HepG2 (cell line): ENCODE measurements around the gene ALKBH2. TPM values are rescaled to one million over a fixed set of nuclear protein-coding genes. Genes with fewer than 3 reads are reported as not detected.

ENCODE experiments used
- ASH2L ChIP-seq: fragments of 300-600, 200-600 bp; sonication (generic); IDR thresholded peaks from 2 replicates; pipeline ENCODE4 v1.7.0; 2017; ENCODE audit warnings: low read depth, mild to moderate bottlenecking, moderate library complexity, mixed read lengths, low read length; ENCODE audit not compliant: insufficient read length
- CBX1 ChIP-seq: IDR thresholded peaks from one replicate; pipeline ENCODE4 v1.6.1; 2016; ENCODE audit warnings: antibody characterized with exemption, low read depth
- DMAP1 ChIP-seq: IDR thresholded peaks from 2 replicates; pipeline ENCODE4 v1.6.1; 2016
- EP300 ChIP-seq, 3 experiments: sonication (generic) in 1 of 3; formaldehyde crosslinking in 1 of 3; IDR thresholded peaks; 2 replicates each; pipeline versions ENCODE4 v1.5.1 to v1.6.1; 2011 to 2020; ENCODE audit warnings: low read depth in 2 of 3, low read length in 2 of 3, borderline replicate concordance in 1 of 3, improper control_type of control experiment in 1 of 3, mild to moderate bottlenecking in 1 of 3, missing genetic modification reagents in 1 of 3, moderate library complexity in 1 of 3
- FOXK2 ChIP-seq: fragments of 450-650 bp; IDR thresholded peaks from 2 replicates; pipeline ENCODE4 v1.6.1; 2016
- GATA4 ChIP-seq: sonication (generic); IDR thresholded peaks from 2 replicates; pipeline ENCODE4 v1.6.1; 2016; ENCODE audit warnings: antibody characterized with exemption, low read depth, borderline replicate concordance
- HDAC1 ChIP-seq: sonication (generic); formaldehyde crosslinking; IDR thresholded peaks from 2 replicates; pipeline ENCODE4 v1.5.1; 2020; ENCODE audit warnings: mild to moderate bottlenecking, missing genetic modification reagents
- HNF4A ChIP-seq: sonication (generic); formaldehyde crosslinking; IDR thresholded peaks from 2 replicates; pipeline ENCODE4 v1.4.0; 2020; ENCODE audit warnings: missing genetic modification reagents
- KDM3A ChIP-seq: IDR thresholded peaks from 2 replicates; pipeline ENCODE4 v1.6.1; 2018; ENCODE audit warnings: low read depth, missing compliant biosample characterization
- MED1 ChIP-seq: sonication (generic); formaldehyde crosslinking; IDR thresholded peaks from 2 replicates; pipeline ENCODE4 v1.4.0; 2020; ENCODE audit warnings: missing genetic modification reagents
- MTA3 ChIP-seq: sonication (generic); formaldehyde crosslinking; IDR thresholded peaks from 2 replicates; pipeline ENCODE4 v1.4.0; 2020; ENCODE audit warnings: missing genetic modification reagents
- PPARG ChIP-seq: conservative IDR thresholded peaks from 2 replicates; pipeline ENCODE4 v1.6.1; 2016; ENCODE audit warnings: missing biosample characterization, missing genetic modification reagents
- PTBP1 ChIP-seq: fragments of 200-400 bp; formaldehyde crosslinking; IDR thresholded peaks from 2 replicates; pipeline ENCODE4 v1.6.1; 2018; ENCODE audit warnings: low read length, low read depth; ENCODE audit not compliant: poor library complexity, severe bottlenecking
- SAP130 ChIP-seq: IDR thresholded peaks from 2 replicates; pipeline ENCODE4 v1.6.1; 2016; ENCODE audit warnings: low read depth
- SIN3A ChIP-seq: IDR thresholded peaks from 2 replicates; pipeline ENCODE4 v1.6.1; 2011; ENCODE audit warnings: low read depth, mild to moderate bottlenecking, control low read depth, low read length, borderline replicate concordance
- SMAD1 ChIP-seq: sonication (generic); formaldehyde crosslinking; IDR thresholded peaks from 2 replicates; pipeline ENCODE4 v1.4.0; 2020; ENCODE audit warnings: missing genetic modification reagents, low read depth, mild to moderate bottlenecking, borderline replicate concordance
- SNAI1 ChIP-seq: sonication (generic); formaldehyde crosslinking; IDR thresholded peaks from 2 replicates; pipeline ENCODE4 v1.5.0; 2020; ENCODE audit warnings: mild to moderate bottlenecking, missing genetic modification reagents, borderline replicate concordance
- ZIK1 ChIP-seq: sonication (generic); formaldehyde crosslinking; IDR thresholded peaks from 2 replicates; pipeline ENCODE4 v1.5.0; 2020; ENCODE audit warnings: mild to moderate bottlenecking, low read depth, missing genetic modification reagents, borderline replicate concordance
- ZNF121 ChIP-seq: sonication (generic); formaldehyde crosslinking; IDR thresholded peaks from 2 replicates; pipeline ENCODE4 v1.5.0; 2020; ENCODE audit warnings: mild to moderate bottlenecking, missing genetic modification reagents
- ZNF180 ChIP-seq: sonication (generic); formaldehyde crosslinking; IDR thresholded peaks from 2 replicates; pipeline ENCODE4 v1.4.0; 2020; ENCODE audit warnings: low read depth, missing genetic modification reagents, borderline replicate concordance
- ZNF333 ChIP-seq: sonication (generic); formaldehyde crosslinking; IDR thresholded peaks from 2 replicates; pipeline ENCODE4 v1.4.0; 2020; ENCODE audit warnings: mild to moderate bottlenecking, missing genetic modification reagents, borderline replicate concordance
- ZNF431 ChIP-seq: sonication (generic); formaldehyde crosslinking; IDR thresholded peaks from 2 replicates; pipeline ENCODE4 v1.9.0; 2022; ENCODE audit warnings: missing genetic modification reagents, low read depth, mild to moderate bottlenecking, borderline replicate concordance
- ZNF468 ChIP-seq: sonication (generic); formaldehyde crosslinking; IDR thresholded peaks from 2 replicates; pipeline ENCODE4 v1.8.0; 2022; ENCODE audit warnings: mild to moderate bottlenecking, moderate library complexity, missing genetic modification reagents
- ZNF83 ChIP-seq: sonication (generic); formaldehyde crosslinking; IDR thresholded peaks from 2 replicates; pipeline ENCODE4 v1.4.0; 2020; ENCODE audit warnings: missing genetic modification reagents, mild to moderate bottlenecking, borderline replicate concordance
- ZSCAN21 ChIP-seq: sonication (generic); formaldehyde crosslinking; IDR thresholded peaks from 2 replicates; pipeline ENCODE4 v1.8.0; 2022; ENCODE audit warnings: mild to moderate bottlenecking, missing genetic modification reagents, moderate library complexity, borderline replicate concordance
- polyA plus RNA-seq, 8 experiments: library from polyadenylated mRNA; depleted of rRNA in 3 of 8; stranded (reverse) in 7 of 8; unstranded in 1 of 8; fragments of >200 nt; fragmentation: Illumina TruSeq in 4 of 8; extraction: Trizol in 4 of 8; gene quantifications; 2 replicates each; pipeline versions ENCODE4 v1.2.1 to v1.2.3, GENCODE V29; 2011 to 2016; ENCODE audit warnings: low read depth in 4 of 8, missing spikeins in 1 of 8, mixed read lengths in 1 of 8; ENCODE audit not compliant: insufficient read depth in 1 of 8
- total RNA-seq, 5 experiments: library from RNA; depleted of rRNA; stranded (reverse); fragments of >200 nt; fragmentation: Illumina TruSeq; extraction: Trizol; gene quantifications; 2 replicates each; pipeline ENCODE4 v1.2.3, GENCODE V29; 2016; ENCODE audit warnings: low read depth in 1 of 5
- TF ChIP-seq, protein P1 (sequence below): sonication (generic); formaldehyde crosslinking; IDR thresholded peaks from 2 replicates; pipeline ENCODE4 v1.8.0; 2023; ENCODE audit warnings: mild to moderate bottlenecking, missing genetic modification reagents
- TF ChIP-seq, protein P2 (sequence below): sonication (generic); formaldehyde crosslinking; IDR thresholded peaks from 2 replicates; pipeline ENCODE4 v1.4.0; 2020; ENCODE audit warnings: missing genetic modification reagents, borderline replicate concordance
- TF ChIP-seq, protein P3 (sequence below): sonication (generic); formaldehyde crosslinking; IDR thresholded peaks from 2 replicates; pipeline ENCODE4 v1.8.1; 2023; ENCODE audit warnings: mild to moderate bottlenecking, moderate library complexity, missing genetic modification reagents

ALKBH2 gene
- total and polyA plus RNA-seq, 2 of the 13 experiments (the other 11 are each of a cell fraction or from before 2014, with no cell fraction given), result 21.0 to 40.5 TPM

DNA sequence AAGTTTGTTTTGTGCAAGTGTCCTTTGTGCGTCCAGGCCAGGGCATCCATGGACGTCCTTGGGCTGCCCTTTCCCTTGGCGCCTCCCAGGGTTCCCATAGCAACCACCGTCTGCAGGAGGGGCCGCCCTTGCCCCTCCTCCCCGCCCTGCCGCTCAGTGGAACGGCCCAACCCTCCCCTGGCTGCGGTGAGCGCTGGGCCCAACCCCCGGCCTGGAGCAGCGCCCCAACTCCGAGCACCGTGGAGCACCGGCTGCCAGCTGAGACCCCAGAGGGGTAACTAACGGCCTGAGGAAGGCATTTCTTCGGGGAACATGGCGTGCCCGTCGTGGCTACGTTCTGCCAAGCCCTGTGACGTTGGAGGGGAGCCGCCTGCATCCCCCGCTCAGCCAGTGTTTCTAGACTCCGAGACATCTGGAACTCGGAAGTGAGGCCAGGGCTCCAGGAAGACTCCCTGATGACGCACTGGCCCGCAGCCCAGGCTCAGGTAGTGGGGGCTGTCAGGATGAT lies 17.8 kb upstream of the ALKBH2 start (continued):
- TF ChIP-seq EP300 (IDR thresholded peaks at IDR 0.05; ENCODE audit: low read depth in 2 of 2, low read length in 2 of 2) (no peak), EP300 (CRISPR knock-in tag; IDR thresholded peaks at IDR 0.05; ENCODE audit: borderline replicate concordance) (peak; percentile 27; the same call in 1 of the 2 replicates), GATA4 (peak; percentile 39; the same call in 1 of the 2 replicates), SNAI1 (CRISPR knock-in tag) (0 out of 2 replicates have a peak, but pooled peaks have one; percentile 46), MTA3 (no peak), ZNF431 (CRISPR knock-in tag) (no peak), ZNF180 (no peak), PTBP1 (no peak), HNF4A (CRISPR knock-in tag) (0 out of 2 replicates have a peak, but pooled peaks have one; percentile 8), ASH2L (peak; percentile 69), ZNF333 (CRISPR knock-in tag) (peak; percentile 33; the same call in 1 of the 2 replicates), KDM3A (CRISPR knock-in tag) (no peak; the same call in 1 of the 2 replicates), CBX1 (peak; percentile 32), ZSCAN21 (CRISPR knock-in tag) (peak; percentile 65; the same call in 1 of the 2 replicates), SIN3A (peak; percentile 45; the same call in 1 of the 2 replicates), MED1 (peak; percentile 35; the same call in 1 of the 2 replicates), ZNF83 (CRISPR knock-in tag) (no peak), FOXK2 (no peak), HDAC1 (CRISPR knock-in tag) (peak; percentile 80; the same call in 1 of the 2 replicates), PPARG (CRISPR knock-in tag) (0 out of 2 replicates have a peak, but pooled peaks have one; percentile 33), SAP130 (CRISPR knock-in tag) (peak; percentile 92), SMAD1 (CRISPR knock-in tag) (peak; percentile 82; the same call in 1 of the 2 replicates), ZIK1 (CRISPR knock-in tag) (0 out of 2 replicates have a peak, but pooled peaks have one; percentile 78), ZNF121 (CRISPR knock-in tag) (peak; percentile 82), ZNF468 (no peak), DMAP1 (CRISPR knock-in tag) (peak; percentile 63; the same call in 1 of the 2 replicates)
- TF ChIP-seq, protein P1, sequence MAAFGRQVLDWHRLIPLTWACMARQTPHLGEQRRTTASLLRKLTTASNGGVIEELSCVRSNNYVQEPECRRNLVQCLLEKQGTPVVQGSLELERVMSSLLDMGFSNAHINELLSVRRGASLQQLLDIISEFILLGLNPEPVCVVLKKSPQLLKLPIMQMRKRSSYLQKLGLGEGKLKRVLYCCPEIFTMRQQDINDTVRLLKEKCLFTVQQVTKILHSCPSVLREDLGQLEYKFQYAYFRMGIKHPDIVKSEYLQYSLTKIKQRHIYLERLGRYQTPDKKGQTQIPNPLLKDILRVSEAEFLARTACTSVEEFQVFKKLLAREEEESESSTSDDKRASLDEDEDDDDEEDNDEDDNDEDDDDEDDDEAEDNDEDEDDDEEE (CRISPR knock-in tag), result no peak
- TF ChIP-seq, protein P2, sequence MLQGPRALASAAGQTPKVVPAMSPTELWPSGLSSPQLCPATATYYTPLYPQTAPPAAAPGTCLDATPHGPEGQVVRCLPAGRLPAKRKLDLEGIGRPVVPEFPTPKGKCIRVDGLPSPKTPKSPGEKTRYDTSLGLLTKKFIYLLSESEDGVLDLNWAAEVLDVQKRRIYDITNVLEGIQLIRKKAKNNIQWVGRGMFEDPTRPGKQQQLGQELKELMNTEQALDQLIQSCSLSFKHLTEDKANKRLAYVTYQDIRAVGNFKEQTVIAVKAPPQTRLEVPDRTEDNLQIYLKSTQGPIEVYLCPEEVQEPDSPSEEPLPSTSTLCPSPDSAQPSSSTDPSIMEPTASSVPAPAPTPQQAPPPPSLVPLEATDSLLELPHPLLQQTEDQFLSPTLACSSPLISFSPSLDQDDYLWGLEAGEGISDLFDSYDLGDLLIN, result no peak; the same call in 1 of the 2 replicates
- TF ChIP-seq, protein P3, sequence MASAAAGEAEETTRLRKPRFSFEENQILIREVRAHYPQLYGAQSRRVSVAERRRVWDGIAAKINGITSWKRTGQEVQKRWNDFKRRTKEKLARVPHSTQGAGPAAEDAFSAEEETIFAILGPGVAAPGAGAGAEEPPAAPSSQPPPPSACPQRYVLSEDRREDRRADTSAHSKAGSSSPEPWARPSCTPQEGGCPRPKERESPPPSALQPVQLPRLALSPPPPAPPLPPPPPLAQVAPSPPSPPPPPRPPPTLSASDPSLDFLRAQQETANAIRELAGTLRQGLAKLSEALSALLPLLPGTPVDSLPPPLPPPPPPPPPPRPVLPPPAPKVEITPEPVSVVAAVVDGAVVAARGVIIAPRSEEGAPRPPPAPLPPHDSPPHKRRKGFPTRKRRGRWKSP (CRISPR knock-in tag), result peak; percentile 52; the same call in 1 of the 2 replicates
